Endothelial cell of umbilical vein (primary cell): ENCODE measurements around the gene SORT1.

Experiments
- CTCF ChIP-seq, 2 donors: IDR thresholded peaks; 1 replicate in 1 of 2; 2 replicates in 1 of 2; pipeline ENCODE4 v1.5.1; 2011; ENCODE audit warnings: low read length in 2 of 2, mild to moderate bottlenecking in 2 of 2, moderate library complexity in 2 of 2, control low read depth in 1 of 2, inconsistent platforms in 1 of 2, low read depth in 1 of 2; ENCODE audit not compliant: insufficient read depth in 1 of 2; ENCODE audit errors: extremely low read depth in 1 of 2
- POLR2A ChIP-seq: IDR thresholded peaks from 2 replicates; pipeline ENCODE4 v1.6.1; 2012; ENCODE audit warnings: low read depth, mild to moderate bottlenecking, control low read depth, low read length

GRCh38 chr1:109372281-109372680, 25.4 kb downstream of the SORT1 start:
- no peak for TF ChIP-seq POLR2A
- TF ChIP-seq CTCF (IDR thresholded peaks at IDR 0.05; ENCODE audit: extremely low read depth in 1 of 2, insufficient read depth in 1 of 2, low read depth in 1 of 2, low read length in 2 of 2) = no peak
